ENCODE results near the gene FMN1.

- no peak for TF ChIP-seq FOXM1 (IDR thresholded peaks at IDR 0.05; ENCODE audit: borderline replicate concordance)
- TF ChIP-seq HDGF (IDR thresholded peaks at IDR 0.05; ENCODE audit: borderline replicate concordance): no peak
- no peak for TF ChIP-seq LEF1 (IDR thresholded peaks at IDR 0.05; ENCODE audit: borderline replicate concordance)
- no peak for TF ChIP-seq FOXK2 (IDR thresholded peaks at IDR 0.05)
- TF ChIP-seq SUZ12 (IDR thresholded peaks at IDR 0.05): no peak
- TF ChIP-seq SP1 (IDR thresholded peaks at IDR 0.05): no peak
- no peak for TF ChIP-seq BHLHE40 (IDR thresholded peaks at IDR 0.05; ENCODE audit: borderline replicate concordance)
- TF ChIP-seq ZNF384 (IDR thresholded peaks at IDR 0.05): no peak
- no peak for TF ChIP-seq TARDBP (IDR thresholded peaks at IDR 0.05)
- no peak for TF ChIP-seq NFRKB (IDR thresholded peaks at IDR 0.05)
- no peak for TF ChIP-seq ARNT (IDR thresholded peaks at IDR 0.05)
Observed at GRCh38 chr15:32943711-32944110, 250.8 kb downstream of the FMN1 start.

Data from HEK293T (cell line).